Measurements from ENCODE around the gene TTLL5.

Gene TTLL5

DNA sequence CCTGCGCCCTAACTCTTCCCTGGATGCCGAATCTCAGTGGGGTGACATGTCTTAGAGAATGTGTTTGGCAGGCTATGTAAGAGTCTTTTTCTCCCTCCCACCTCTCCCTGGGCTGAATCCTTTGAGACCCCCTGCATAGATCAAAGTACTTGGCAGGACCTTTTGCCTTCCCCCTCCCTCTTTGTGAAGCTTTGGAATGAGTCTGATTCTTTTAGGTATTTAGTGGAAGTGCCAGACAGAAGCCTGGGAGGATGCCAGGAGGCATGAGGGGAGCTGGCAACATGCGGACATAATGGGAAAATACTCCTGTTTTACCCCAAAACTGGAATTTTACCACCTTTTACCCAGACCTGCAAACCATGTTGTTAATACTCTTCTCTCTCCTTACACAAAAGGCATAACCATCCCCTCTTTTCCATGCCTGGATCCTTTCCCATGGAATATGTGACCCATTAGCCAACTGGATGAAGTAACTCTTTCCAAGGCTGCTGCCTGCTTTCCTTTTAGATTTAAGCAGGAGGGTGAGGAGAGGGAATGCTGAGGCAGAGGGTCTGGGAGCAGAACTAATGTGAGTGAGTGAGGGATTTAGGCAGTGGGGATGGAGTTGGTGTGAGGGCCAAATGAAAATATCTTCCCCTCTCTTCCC is 41.7 kb downstream of the TTLL5 start:
- DNase-seq (ENCODE audit: low read depth) = no peak
- Histone ChIP-seq H3K4me3 (ENCODE audit: low read length) (no peak overlapping the region), H3K36me3 (ENCODE audit: control insufficient read depth, insufficient read depth, low read length, severe bottlenecking) (peaks cover 31% of the 10 kb centered on the region)

GRCh38 chr14:75703467-75703866 is 42.4 kb downstream of the TTLL5 start:
- Histone ChIP-seq H3K4me3 (ENCODE audit: low read length) (no peak overlapping the region), H3K4me1 (ENCODE audit: control insufficient read depth, insufficient read depth, low read length) (peaks cover 16% of the 10 kb centered on the region), H3K36me3 (ENCODE audit: control insufficient read depth, insufficient read depth, low read length, severe bottlenecking) (peaks cover 28% of the 10 kb centered on the region), H3K27me3 (replicated peaks; ENCODE audit: control insufficient read depth, insufficient read depth, low read length) (no peaks in the 10 kb centered on the region), H3K9me3 (ENCODE audit: control insufficient read depth, low read length) (no peaks in the 10 kb centered on the region), H3K9ac (ENCODE audit: low read length) (no peak overlapping the region)
- no peak for DNase-seq (ENCODE audit: low read depth)

More for the DNA sequence above, 41.7 kb downstream of the TTLL5 start:
- no peaks in the 10 kb centered on the region for H3K9me3 ChIP-seq (ENCODE audit: control insufficient read depth, low read length)
- no peak overlapping the region for H3K9ac ChIP-seq (ENCODE audit: low read length)
- no peaks in the 10 kb centered on the region for H3K27me3 ChIP-seq (replicated peaks; ENCODE audit: control insufficient read depth, insufficient read depth, low read length)
- H3K4me1 ChIP-seq (ENCODE audit: control insufficient read depth, insufficient read depth, low read length) = peaks cover 16% of the 10 kb centered on the region

GRCh38 chr14:75705014-75705413 is 44.0 kb downstream of the TTLL5 start:
- H3K4me3 ChIP-seq (ENCODE audit: low read length) = no peak overlapping the region
- no peaks in the 10 kb centered on the region for H3K9me3 ChIP-seq (ENCODE audit: control insufficient read depth, low read length)
- peaks cover 16% of the 10 kb centered on the region for H3K4me1 ChIP-seq (ENCODE audit: control insufficient read depth, insufficient read depth, low read length)
- DNase-seq (ENCODE audit: low read depth) = no peak
- peaks cover 17% of the 10 kb centered on the region for H3K36me3 ChIP-seq (ENCODE audit: control insufficient read depth, insufficient read depth, low read length, severe bottlenecking)
- H3K27me3 ChIP-seq (replicated peaks; ENCODE audit: control insufficient read depth, insufficient read depth, low read length) = no peaks in the 10 kb centered on the region
- H3K9ac ChIP-seq (ENCODE audit: low read length) = no peak overlapping the region

DNA sequence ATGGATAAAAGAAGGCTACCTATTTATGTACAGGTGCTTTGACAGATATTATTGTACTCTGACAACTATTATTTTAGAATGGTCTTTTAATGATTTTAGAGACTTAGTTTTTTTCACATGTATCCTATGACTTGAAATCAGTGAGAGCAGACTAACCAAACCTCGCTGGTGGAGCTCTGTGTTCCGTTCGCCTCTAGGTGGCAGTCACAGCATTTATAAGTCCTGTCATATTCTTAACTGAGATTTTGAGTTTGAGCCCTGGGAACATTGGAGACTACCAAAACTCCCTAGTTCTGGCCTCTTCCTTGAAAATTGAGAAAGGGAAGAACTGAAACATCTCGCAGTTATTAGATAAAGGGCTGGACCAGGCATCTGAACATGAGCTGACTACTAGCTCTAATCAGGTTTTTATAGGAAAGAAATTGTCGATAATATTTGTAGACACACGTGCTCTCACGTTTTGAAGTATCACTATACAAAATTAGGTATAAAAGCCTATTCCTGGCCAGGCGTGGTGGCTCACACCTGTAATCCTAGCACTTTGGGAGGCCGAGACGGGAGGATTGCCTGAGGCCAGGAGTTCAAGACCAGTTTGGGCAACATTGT is 48.3 kb downstream of the TTLL5 start:
- Histone ChIP-seq H3K4me1 (ENCODE audit: control insufficient read depth, insufficient read depth, low read length) (peaks cover 14% of the 10 kb centered on the region), H3K9me3 (ENCODE audit: control insufficient read depth, low read length) (no peaks in the 10 kb centered on the region), H3K27me3 (replicated peaks; ENCODE audit: control insufficient read depth, insufficient read depth, low read length) (no peaks in the 10 kb centered on the region), H3K4me3 (ENCODE audit: low read length) (no peak overlapping the region), H3K9ac (ENCODE audit: low read length) (no peak overlapping the region), H3K36me3 (ENCODE audit: control insufficient read depth, insufficient read depth, low read length, severe bottlenecking) (peaks cover 14% of the 10 kb centered on the region)
- DNase-seq (ENCODE audit: low read depth) = peak; percentile 97

- H3K9me3 ChIP-seq (ENCODE audit: control insufficient read depth, low read length) = no peaks in the 10 kb centered on the region
- no peak overlapping the region for H3K4me3 ChIP-seq (ENCODE audit: low read length)
- H3K27me3 ChIP-seq (replicated peaks; ENCODE audit: control insufficient read depth, insufficient read depth, low read length) = no peaks in the 10 kb centered on the region
- H3K9ac ChIP-seq (ENCODE audit: low read length) = peak overlapping the region; percentile 18
- DNase-seq (ENCODE audit: low read depth) = peak; percentile 86
- peaks cover 19% of the 10 kb centered on the region for H3K4me1 ChIP-seq (ENCODE audit: control insufficient read depth, insufficient read depth, low read length)
- peaks cover 14% of the 10 kb centered on the region for H3K36me3 ChIP-seq (ENCODE audit: control insufficient read depth, insufficient read depth, low read length, severe bottlenecking)
These were observed 50.2 kb downstream of the TTLL5 start for GRCh38 chr14:75711105-75711795.

DNA sequence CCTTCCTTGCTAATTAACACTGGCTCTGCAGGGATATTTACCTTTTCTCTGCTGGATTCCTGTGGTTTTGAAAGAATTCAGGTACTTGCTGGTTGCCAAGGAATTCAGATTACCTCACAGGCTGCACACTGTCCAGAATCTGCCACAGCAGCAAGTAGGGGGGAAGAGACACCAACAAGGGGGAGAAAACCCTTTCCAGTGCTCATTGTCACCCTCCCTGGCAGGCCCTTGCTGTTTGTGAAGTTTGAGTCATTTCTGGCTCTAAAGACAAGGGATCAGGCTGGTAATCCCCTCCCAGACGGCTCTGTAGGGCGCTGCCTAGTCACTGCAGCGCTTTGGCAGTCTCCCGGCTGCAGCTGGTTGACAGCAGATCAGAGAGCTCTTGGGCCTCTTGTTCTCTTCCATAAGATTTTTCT is 50.8 kb downstream of the TTLL5 start:
- H3K9ac ChIP-seq (ENCODE audit: low read length) = peak overlapping the region; percentile 18
- H3K4me3 ChIP-seq (ENCODE audit: low read length) = no peak overlapping the region
- no peaks in the 10 kb centered on the region for H3K9me3 ChIP-seq (ENCODE audit: control insufficient read depth, low read length)
- H3K27me3 ChIP-seq (replicated peaks; ENCODE audit: control insufficient read depth, insufficient read depth, low read length) = no peaks in the 10 kb centered on the region
- H3K4me1 ChIP-seq (ENCODE audit: control insufficient read depth, insufficient read depth, low read length) = peaks cover 19% of the 10 kb centered on the region
- DNase-seq (ENCODE audit: low read depth) = peak; percentile 87
- peaks cover 14% of the 10 kb centered on the region for H3K36me3 ChIP-seq (ENCODE audit: control insufficient read depth, insufficient read depth, low read length, severe bottlenecking)

DNA sequence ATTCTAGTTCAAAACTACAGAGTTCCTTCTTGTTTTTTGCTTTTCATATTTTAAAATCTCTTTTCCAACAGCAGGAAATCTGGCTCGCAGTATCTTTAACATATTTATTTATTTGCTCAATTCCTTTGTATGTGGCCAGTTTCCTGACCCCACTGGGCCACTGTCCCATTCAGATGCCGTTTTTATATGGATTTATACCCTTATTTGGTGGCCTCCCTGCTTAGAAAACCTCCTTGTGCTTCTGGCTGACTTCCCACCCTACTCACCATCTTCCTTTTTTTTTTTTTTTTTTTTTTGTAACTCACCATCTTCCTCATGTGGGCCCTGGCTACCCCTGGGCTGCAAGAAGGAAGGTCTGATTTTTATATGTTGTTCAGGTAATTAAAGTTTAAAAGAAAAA is 53.9 kb downstream of the TTLL5 start:
- no peak for DNase-seq (ENCODE audit: low read depth)
- H3K27me3 ChIP-seq (replicated peaks; ENCODE audit: control insufficient read depth, insufficient read depth, low read length) = no peaks in the 10 kb centered on the region
- H3K36me3 ChIP-seq (ENCODE audit: control insufficient read depth, insufficient read depth, low read length, severe bottlenecking) = peaks cover 8% of the 10 kb centered on the region

GRCh38 chr14:75715926-75716780 is 55.1 kb downstream of the TTLL5 start:
- Histone ChIP-seq H3K36me3 (ENCODE audit: control insufficient read depth, insufficient read depth, low read length, severe bottlenecking) (peaks cover 5% of the 10 kb centered on the region), H3K4me3 (ENCODE audit: low read length) (no peak overlapping the region), H3K4me1 (ENCODE audit: control insufficient read depth, insufficient read depth, low read length) (peaks cover 26% of the 10 kb centered on the region), H3K27me3 (replicated peaks; ENCODE audit: control insufficient read depth, insufficient read depth, low read length) (no peaks in the 10 kb centered on the region), H3K9ac (ENCODE audit: low read length) (no peak overlapping the region), H3K9me3 (ENCODE audit: control insufficient read depth, low read length) (no peaks in the 10 kb centered on the region)
- DNase-seq (ENCODE audit: low read depth) = peak; percentile 62

More for the DNA sequence above, 53.9 kb downstream of the TTLL5 start:
- H3K4me1 ChIP-seq (ENCODE audit: control insufficient read depth, insufficient read depth, low read length) = peaks cover 19% of the 10 kb centered on the region
- no peak overlapping the region for H3K4me3 ChIP-seq (ENCODE audit: low read length)
- H3K9me3 ChIP-seq (ENCODE audit: control insufficient read depth, low read length) = no peaks in the 10 kb centered on the region
- H3K9ac ChIP-seq (ENCODE audit: low read length) = no peak overlapping the region

- H3K27me3 ChIP-seq (replicated peaks; ENCODE audit: control insufficient read depth, insufficient read depth, low read length) = no peaks in the 10 kb centered on the region
- H3K9ac ChIP-seq (ENCODE audit: low read length) = no peak overlapping the region
- DNase-seq (ENCODE audit: low read depth) = no peak
- H3K4me3 ChIP-seq (ENCODE audit: low read length) = no peak overlapping the region
- H3K36me3 ChIP-seq (ENCODE audit: control insufficient read depth, insufficient read depth, low read length, severe bottlenecking) = peaks cover 5% of the 10 kb centered on the region
- no peaks in the 10 kb centered on the region for H3K9me3 ChIP-seq (ENCODE audit: control insufficient read depth, low read length)
- peaks cover 15% of the 10 kb centered on the region for H3K4me1 ChIP-seq (ENCODE audit: control insufficient read depth, insufficient read depth, low read length)
These were observed 56.7 kb downstream of the TTLL5 start for GRCh38 chr14:75717729-75718128.

DNA sequence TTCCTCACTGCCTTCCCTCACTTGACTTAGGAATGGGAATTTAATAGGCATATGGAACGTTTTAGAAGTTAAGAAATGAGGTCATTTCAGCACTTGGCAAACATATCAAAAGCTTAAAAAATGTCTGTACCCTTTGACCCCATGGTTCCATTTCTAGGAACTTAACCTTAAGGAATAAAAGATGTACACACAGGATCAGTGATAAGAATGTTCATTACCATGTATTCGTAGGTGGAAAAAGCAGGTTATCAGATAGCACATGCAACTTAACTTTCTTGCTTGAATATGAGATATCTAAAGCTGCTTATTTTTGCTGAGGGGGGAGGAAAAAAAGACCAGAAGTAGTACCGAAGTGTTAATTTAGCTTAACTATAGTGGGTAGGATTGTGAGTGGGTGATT is 57.2 kb downstream of the TTLL5 start:
- H3K4me3 ChIP-seq (ENCODE audit: low read length) = no peak overlapping the region
- H3K9me3 ChIP-seq (ENCODE audit: control insufficient read depth, low read length) = no peaks in the 10 kb centered on the region
- H3K36me3 ChIP-seq (ENCODE audit: control insufficient read depth, insufficient read depth, low read length, severe bottlenecking) = peaks cover 5% of the 10 kb centered on the region
- no peak for DNase-seq (ENCODE audit: low read depth)
- H3K9ac ChIP-seq (ENCODE audit: low read length) = no peak overlapping the region
- H3K27me3 ChIP-seq (replicated peaks; ENCODE audit: control insufficient read depth, insufficient read depth, low read length) = no peaks in the 10 kb centered on the region
- peaks cover 15% of the 10 kb centered on the region for H3K4me1 ChIP-seq (ENCODE audit: control insufficient read depth, insufficient read depth, low read length)

- no peak overlapping the region for H3K9ac ChIP-seq (ENCODE audit: low read length)
- H3K9me3 ChIP-seq (ENCODE audit: control insufficient read depth, low read length) = no peaks in the 10 kb centered on the region
- no peak overlapping the region for H3K4me3 ChIP-seq (ENCODE audit: low read length)
- no peaks in the 10 kb centered on the region for H3K27me3 ChIP-seq (replicated peaks; ENCODE audit: control insufficient read depth, insufficient read depth, low read length)
- no peak for DNase-seq (ENCODE audit: low read depth)
- H3K36me3 ChIP-seq (ENCODE audit: control insufficient read depth, insufficient read depth, low read length, severe bottlenecking) = peaks cover 5% of the 10 kb centered on the region
- H3K4me1 ChIP-seq (ENCODE audit: control insufficient read depth, insufficient read depth, low read length) = peaks cover 26% of the 10 kb centered on the region
These were observed 59.1 kb downstream of the TTLL5 start for GRCh38 chr14:75720116-75720515.
